Epithelial cell of proximal tubule (primary cell): Measurements from ENCODE around the gene TMEM134. TPM values are rescaled to one million over a fixed set of nuclear protein-coding genes. Genes with fewer than 3 reads are reported as not detected.
"Not testable (repeated sequence)": the region's sequence is repeated elsewhere in the genome, so short reads cannot be mapped to it uniquely, and the experiment has no call there.

Experiments
- DNase-seq: peaks from one replicate; pipeline ENCODE4 v3.0.0-alpha.2; 2011; ENCODE audit warnings: low read depth
- H3K4me3 ChIP-seq: 2 replicates; pipeline ENCODE4 v1.5.1; 2011; ENCODE audit warnings: low read depth, mild to moderate bottlenecking, low read length
- total RNA-seq: library from RNA; depleted of rRNA; stranded (reverse); fragments of >200 nt; gene quantifications from 2 replicates; pipeline ENCODE4 v1.2.3, GENCODE V29; 2015
- TF ChIP-seq, protein P1 (sequence below): conservative IDR thresholded peaks from 2 replicates; pipeline ENCODE4 v1.5.1; 2012; ENCODE audit warnings: low read depth, mild to moderate bottlenecking, low read length

Gene TMEM134
- total RNA-seq, 1 donor from 2014 or later: 74.0 TPM

DNA sequence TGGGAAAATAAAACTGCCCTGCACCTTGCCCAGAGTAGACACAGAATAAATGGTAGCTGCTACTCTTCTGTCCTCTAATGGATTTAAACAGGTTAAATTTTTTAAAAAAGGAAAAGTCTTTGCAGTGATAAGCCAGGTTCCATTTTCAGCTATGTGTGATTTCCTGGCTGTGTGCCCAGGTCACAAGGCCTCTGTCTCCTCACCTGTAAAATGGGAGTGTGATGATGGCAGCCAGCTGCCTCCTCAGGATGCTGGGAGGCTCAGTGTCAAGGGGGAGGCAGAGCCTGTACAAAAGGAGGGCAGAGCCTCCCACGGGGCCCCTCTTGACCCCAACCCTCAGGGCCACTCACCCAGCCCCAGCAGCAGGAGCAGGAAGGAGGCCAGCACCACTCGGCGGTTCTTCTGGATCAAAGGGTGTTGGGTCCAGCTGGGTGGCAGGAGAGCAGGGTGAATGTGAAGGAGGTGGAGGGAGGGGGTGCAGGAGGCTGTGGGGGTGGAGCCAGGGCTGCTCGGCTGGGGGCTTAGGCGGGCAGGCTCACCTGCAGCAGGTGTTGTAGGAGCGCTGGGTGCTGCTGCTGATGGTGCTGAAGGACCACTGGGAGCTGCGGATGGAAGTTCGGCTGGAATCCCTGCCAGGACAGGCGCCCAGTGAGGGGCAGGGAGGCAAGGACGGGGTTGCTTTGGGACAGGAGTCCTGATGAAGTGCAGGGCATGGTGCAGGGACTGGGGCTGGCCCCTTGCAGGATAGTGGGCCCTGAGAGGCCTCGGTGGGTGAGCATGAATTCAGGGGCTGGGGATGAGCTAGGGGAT lies 1.9 kb downstream of the TMEM134 start:
- peak overlapping the region; percentile 84 for H3K4me3 ChIP-seq
- TF ChIP-seq, protein P1, sequence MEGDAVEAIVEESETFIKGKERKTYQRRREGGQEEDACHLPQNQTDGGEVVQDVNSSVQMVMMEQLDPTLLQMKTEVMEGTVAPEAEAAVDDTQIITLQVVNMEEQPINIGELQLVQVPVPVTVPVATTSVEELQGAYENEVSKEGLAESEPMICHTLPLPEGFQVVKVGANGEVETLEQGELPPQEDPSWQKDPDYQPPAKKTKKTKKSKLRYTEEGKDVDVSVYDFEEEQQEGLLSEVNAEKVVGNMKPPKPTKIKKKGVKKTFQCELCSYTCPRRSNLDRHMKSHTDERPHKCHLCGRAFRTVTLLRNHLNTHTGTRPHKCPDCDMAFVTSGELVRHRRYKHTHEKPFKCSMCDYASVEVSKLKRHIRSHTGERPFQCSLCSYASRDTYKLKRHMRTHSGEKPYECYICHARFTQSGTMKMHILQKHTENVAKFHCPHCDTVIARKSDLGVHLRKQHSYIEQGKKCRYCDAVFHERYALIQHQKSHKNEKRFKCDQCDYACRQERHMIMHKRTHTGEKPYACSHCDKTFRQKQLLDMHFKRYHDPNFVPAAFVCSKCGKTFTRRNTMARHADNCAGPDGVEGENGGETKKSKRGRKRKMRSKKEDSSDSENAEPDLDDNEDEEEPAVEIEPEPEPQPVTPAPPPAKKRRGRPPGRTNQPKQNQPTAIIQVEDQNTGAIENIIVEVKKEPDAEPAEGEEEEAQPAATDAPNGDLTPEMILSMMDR: no peak
- DNase-seq: no peak

DNA sequence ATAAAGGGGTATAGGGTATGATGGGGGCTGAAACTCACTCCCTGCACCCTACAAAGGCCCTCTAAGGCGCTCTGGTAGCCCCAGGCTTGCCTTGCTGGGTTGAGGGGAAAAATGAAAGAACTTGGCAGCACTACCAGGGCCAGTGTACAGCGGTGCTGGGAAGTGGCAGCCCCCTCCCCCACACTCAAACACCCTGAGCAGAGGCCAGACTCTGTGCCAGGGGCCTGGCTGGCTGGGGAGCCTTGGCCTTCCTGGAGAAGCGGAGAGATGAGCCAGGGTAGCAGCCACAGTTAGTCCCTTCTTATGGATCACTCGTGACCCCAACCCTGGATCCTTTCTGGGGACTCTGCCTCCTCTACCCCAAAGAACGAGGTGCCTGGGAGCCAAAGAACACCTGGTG lies 2.7 kb downstream of the TMEM134 start:
- TF ChIP-seq, protein P1: no peak

GRCh38 chr11:67465530-67465929 lies 3.5 kb downstream of the TMEM134 start:
- not testable (repeated sequence) for DNase-seq
- H3K4me3 ChIP-seq: peak overlapping the region; percentile 83

More for the DNA sequence above, 2.7 kb downstream of the TMEM134 start:
- H3K4me3 ChIP-seq: no peak overlapping the region
- DNase-seq: no peak

GRCh38 chr11:67465189-67465510 lies 3.9 kb downstream of the TMEM134 start:
- TF ChIP-seq, protein P1: no peak
- DNase-seq: no peak
- peak overlapping the region; percentile 83 for H3K4me3 ChIP-seq

DNA sequence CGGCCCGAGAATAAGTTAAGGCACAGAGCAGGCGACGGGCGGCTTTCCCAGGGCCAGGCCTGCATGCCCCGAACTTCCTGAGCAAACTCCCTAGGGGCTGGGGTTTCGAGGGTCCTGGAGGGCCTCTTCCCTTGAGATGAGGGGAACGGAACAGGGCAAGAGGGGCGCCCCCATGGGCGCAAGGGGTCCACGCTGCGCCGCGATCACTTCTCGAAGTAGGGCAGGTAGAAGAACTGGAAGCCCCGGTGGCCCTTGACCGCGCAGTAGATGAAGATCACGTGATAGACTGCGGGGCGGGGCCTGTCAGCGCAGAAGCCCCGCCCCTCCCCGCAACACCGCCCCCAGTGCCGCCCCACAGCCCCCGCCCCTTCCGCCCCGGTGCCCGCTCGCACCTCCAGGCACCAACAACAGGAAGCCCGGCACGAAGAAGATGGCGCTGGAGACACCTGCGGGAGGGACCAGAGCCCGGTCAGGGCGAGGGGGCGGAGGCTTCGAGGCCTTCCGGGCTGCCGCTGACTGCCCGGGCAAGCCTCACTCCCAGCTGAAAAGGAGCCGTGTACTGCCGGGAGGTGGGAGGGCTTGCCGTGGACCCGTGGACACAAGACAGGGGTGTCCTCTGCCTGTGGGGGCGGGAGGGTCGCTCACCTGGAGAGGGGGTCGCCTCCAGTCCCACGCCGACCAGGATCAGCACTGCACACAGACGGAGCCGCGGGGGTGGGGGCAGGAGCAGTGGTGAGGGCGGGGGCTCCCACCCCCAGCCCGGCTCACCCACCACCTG lies 4.5 kb downstream of the TMEM134 start:
- H3K4me3 ChIP-seq: peak overlapping the region; percentile 83
- TF ChIP-seq, protein P1: no peak
- no peak for DNase-seq

DNA sequence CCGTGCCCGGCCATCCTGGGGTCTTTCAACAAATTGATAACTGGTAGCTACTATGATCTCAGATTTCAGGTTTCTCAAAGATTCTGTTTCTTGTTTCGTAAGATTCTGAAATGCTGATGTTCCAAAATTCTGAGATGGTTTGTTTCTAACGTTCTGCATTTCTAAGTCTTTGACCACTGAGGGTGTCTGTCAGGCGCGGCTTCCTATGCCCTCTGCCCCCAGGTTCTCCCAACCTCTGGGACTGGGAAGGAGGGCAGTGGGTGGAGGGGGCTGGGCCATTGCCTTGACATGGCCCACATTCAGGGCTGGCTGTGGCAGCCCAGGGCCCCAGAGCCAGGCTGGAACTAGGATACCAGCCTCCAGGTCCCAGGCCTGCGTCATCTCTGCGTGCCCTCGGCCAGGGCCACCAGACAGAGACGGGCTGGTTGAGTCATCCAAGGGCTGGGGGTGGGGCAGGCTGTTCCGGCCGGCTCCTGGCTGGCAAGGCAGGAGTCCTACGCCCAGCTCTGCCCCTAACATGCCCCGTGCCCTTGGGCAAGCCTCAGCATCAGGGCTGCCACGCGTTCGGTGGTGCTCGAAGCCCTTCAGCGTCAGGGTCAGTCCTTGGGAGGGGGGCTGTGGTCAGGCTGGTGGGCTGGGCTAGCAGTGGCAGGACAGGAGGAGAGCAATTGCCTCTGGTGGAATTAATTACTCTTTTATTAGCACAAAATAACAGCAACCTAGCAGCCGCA lies 5.2 kb downstream of the TMEM134 start:
- peak overlapping the region; percentile 83 for H3K4me3 ChIP-seq
- DNase-seq: no peak

GRCh38 chr11:67463186-67463585 lies 5.9 kb downstream of the TMEM134 start:
- TF ChIP-seq, protein P1: no peak
- H3K4me3 ChIP-seq: no peak overlapping the region
- DNase-seq: no peak

More for the DNA sequence above, 5.2 kb downstream of the TMEM134 start:
- TF ChIP-seq, protein P1: no peak
